ENCODE measurements around the gene LACRT.
"Not testable (repeated sequence)": the region's sequence is repeated elsewhere in the genome, so short reads cannot be mapped to it uniquely, and the experiment has no call there.

Gene LACRT

DNA sequence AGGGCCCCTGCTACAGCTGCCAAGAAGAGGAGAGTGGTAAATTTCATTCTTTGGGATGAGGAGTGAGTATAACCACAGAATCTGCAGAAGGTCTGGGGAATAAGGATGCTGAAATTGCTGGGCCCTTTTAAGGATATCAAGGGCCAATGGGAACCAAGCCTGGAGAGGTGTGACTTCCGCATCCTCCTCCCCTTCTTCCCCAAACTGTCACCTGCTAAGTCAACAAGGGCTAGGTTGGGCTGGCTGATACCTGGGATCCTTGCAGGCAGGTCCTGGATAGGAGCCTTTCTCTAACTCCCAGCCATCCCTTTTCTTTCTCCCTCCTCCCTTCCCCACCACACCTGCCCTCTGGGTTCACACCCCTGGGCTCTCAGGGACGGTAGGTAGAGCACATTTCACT, at the start of gene LACRT:
Gene LACRT (minus strand): TSS at position 101 of the 400 bp plus-strand sequence. CDS start 54 bp downstream, at position 47.
- Histone ChIP-seq H3K27me3 (ENCODE audit: control insufficient read depth in 2 of 2, insufficient read depth in 2 of 2, low read length in 2 of 2) (peaks cover 0 to 3% of the 10 kb centered on the region in 2 donors), H3K4me1 (ENCODE audit: control insufficient read depth in 2 of 2, insufficient read depth in 2 of 2, low read length in 2 of 2) (no peaks in the 10 kb centered on the region), H3K9me3 (ENCODE audit: control insufficient read depth in 2 of 2, low read length in 2 of 2) (no peaks in the 10 kb centered on the region), H3K27ac (ENCODE audit: low read depth in 2 of 2, low read length in 2 of 2) (no peak within 1 kb of the TSS), H3K9ac (ENCODE audit: low read depth in 1 of 2, low read length in 2 of 2) (no peak within 1 kb of the TSS), H3K36me3 (ENCODE audit: control insufficient read depth in 2 of 2, insufficient read depth in 2 of 2, low read length in 2 of 2) (no peaks in the 10 kb centered on the region), H3K4me3 (ENCODE audit: low read length in 2 of 2) (no peak within 1 kb of the TSS)

DNA sequence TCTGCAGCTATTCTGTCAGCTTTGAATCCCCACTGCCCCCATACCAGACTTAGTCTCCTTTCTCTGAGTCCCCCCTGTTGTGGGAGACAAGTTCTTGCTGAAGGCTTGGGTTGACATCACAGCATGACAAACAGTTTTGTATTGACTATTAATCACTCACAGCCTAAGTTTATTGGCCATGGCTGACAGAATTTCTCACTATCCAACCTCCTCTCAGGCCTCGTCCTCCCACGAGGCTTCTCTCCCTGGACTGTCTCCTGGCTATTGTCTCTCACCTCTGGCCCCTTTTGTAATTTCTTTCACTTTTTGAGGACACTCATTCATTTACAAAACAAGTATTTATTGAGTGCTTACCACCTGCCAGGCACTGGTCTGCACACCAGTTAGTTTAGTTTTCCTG, 48.7 kb upstream of the LACRT start:
- H3K36me3 ChIP-seq (ENCODE audit: control insufficient read depth in 2 of 2, insufficient read depth in 2 of 2, low read length in 2 of 2): no peaks in the 10 kb centered on the region
- H3K27ac ChIP-seq (ENCODE audit: low read depth in 2 of 2, low read length in 2 of 2): no peak overlapping the region
- peaks cover 3 to 9% of the 10 kb centered on the region in 2 donors for H3K27me3 ChIP-seq (ENCODE audit: control insufficient read depth in 2 of 2, insufficient read depth in 2 of 2, low read length in 2 of 2)
- H3K9ac ChIP-seq (ENCODE audit: low read depth in 1 of 2, low read length in 2 of 2): no peak overlapping the region
- no peaks in the 10 kb centered on the region for H3K4me1 ChIP-seq (ENCODE audit: control insufficient read depth in 2 of 2, insufficient read depth in 2 of 2, low read length in 2 of 2)
- no peaks in the 10 kb centered on the region for H3K9me3 ChIP-seq (ENCODE audit: control insufficient read depth in 2 of 2, low read length in 2 of 2)
- no peak overlapping the region for H3K4me3 ChIP-seq (ENCODE audit: low read length in 2 of 2)

DNA sequence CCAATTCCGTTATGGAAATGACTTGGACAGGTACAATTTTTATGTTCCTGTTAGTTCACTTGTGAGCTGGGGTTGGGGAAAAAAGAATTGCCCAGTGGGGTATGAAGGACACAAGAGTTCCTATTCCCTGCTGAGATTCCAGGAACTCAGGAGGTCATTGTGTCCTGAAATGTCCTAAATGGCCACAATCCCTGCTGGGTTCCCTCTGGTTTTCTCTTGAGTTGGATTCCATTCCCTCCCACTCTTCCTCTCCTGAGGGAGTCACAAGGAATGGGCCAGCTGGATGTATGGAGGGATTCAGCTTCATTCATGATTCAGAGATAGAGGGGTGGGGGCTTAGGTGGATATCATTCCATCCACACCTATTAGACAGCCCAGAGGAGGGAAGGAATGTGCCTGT, 48.0 kb upstream of the LACRT start:
- H3K4me3 ChIP-seq (ENCODE audit: low read length in 2 of 2): no peak overlapping the region
- H3K9ac ChIP-seq (ENCODE audit: low read depth in 1 of 2, low read length in 2 of 2): no peak overlapping the region
- H3K9me3 ChIP-seq (ENCODE audit: control insufficient read depth in 2 of 2, low read length in 2 of 2): no peaks in the 10 kb centered on the region
- no peaks in the 10 kb centered on the region for H3K4me1 ChIP-seq (ENCODE audit: control insufficient read depth in 2 of 2, insufficient read depth in 2 of 2, low read length in 2 of 2)
- no peak overlapping the region for H3K27ac ChIP-seq (ENCODE audit: low read depth in 2 of 2, low read length in 2 of 2)
- peaks cover 3 to 9% of the 10 kb centered on the region in 2 donors for H3K27me3 ChIP-seq (ENCODE audit: control insufficient read depth in 2 of 2, insufficient read depth in 2 of 2, low read length in 2 of 2)
- H3K36me3 ChIP-seq (ENCODE audit: control insufficient read depth in 2 of 2, insufficient read depth in 2 of 2, low read length in 2 of 2): no peaks in the 10 kb centered on the region

GRCh38 chr12:54680374-54680773, 45.7 kb upstream of the LACRT start:
- no peak overlapping the region for H3K9ac ChIP-seq (ENCODE audit: low read depth in 1 of 2, low read length in 2 of 2)
- no peaks in the 10 kb centered on the region for H3K9me3 ChIP-seq (ENCODE audit: control insufficient read depth in 2 of 2, low read length in 2 of 2)
- H3K27me3 ChIP-seq (ENCODE audit: control insufficient read depth in 2 of 2, insufficient read depth in 2 of 2, low read length in 2 of 2): peaks cover 3 to 6% of the 10 kb centered on the region in 2 donors
- no peaks in the 10 kb centered on the region for H3K4me1 ChIP-seq (ENCODE audit: control insufficient read depth in 2 of 2, insufficient read depth in 2 of 2, low read length in 2 of 2)
- H3K27ac ChIP-seq (ENCODE audit: low read depth in 2 of 2, low read length in 2 of 2): no peak overlapping the region
- no peaks in the 10 kb centered on the region for H3K36me3 ChIP-seq (ENCODE audit: control insufficient read depth in 2 of 2, insufficient read depth in 2 of 2, low read length in 2 of 2)
- no peak overlapping the region for H3K4me3 ChIP-seq (ENCODE audit: low read length in 2 of 2)

DNA sequence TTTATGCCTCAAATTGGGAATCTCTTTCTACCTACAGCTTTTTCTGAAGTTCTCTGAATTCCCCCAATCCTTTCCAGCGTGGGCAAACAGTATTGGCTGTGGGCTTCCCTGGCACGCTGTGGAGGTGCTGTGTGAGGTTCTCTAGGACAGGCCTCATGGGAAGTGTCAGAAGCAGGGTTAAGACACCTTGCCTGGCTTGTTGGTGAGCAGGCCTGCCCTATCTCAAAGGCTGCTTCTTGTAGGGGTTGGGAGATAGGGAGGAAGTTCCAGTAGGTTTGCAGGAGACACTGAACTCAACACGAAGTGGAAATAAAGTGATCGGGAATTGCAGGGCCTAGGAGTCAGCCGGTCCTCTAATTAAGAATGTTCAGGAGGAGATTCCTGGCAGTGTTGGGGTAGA, 43.4 kb upstream of the LACRT start:
- Histone ChIP-seq H3K36me3 (ENCODE audit: control insufficient read depth in 2 of 2, insufficient read depth in 2 of 2, low read length in 2 of 2) (no peaks in the 10 kb centered on the region), H3K27me3 (ENCODE audit: control insufficient read depth in 2 of 2, insufficient read depth in 2 of 2, low read length in 2 of 2) (no peaks in the 10 kb centered on the region), H3K4me1 (ENCODE audit: control insufficient read depth in 2 of 2, insufficient read depth in 2 of 2, low read length in 2 of 2) (no peaks in the 10 kb centered on the region), H3K4me3 (ENCODE audit: low read length in 2 of 2) (no peak overlapping the region), H3K9ac (ENCODE audit: low read depth in 1 of 2, low read length in 2 of 2) (no peak overlapping the region), H3K27ac (ENCODE audit: low read depth in 2 of 2, low read length in 2 of 2) (no peak overlapping the region), H3K9me3 (ENCODE audit: control insufficient read depth in 2 of 2, low read length in 2 of 2) (no peaks in the 10 kb centered on the region)

- Histone ChIP-seq H3K36me3 (ENCODE audit: control insufficient read depth in 2 of 2, insufficient read depth in 2 of 2, low read length in 2 of 2) (no peaks in the 10 kb centered on the region), H3K4me3 (ENCODE audit: low read length in 2 of 2) (no peak overlapping the region), H3K4me1 (ENCODE audit: control insufficient read depth in 2 of 2, insufficient read depth in 2 of 2, low read length in 2 of 2) (no peaks in the 10 kb centered on the region), H3K27ac (ENCODE audit: low read depth in 2 of 2, low read length in 2 of 2) (no peak overlapping the region), H3K9me3 (ENCODE audit: control insufficient read depth in 2 of 2, low read length in 2 of 2) (no peaks in the 10 kb centered on the region), H3K9ac (ENCODE audit: low read depth in 1 of 2, low read length in 2 of 2) (no peak overlapping the region), H3K27me3 (ENCODE audit: control insufficient read depth in 2 of 2, insufficient read depth in 2 of 2, low read length in 2 of 2) (no peaks in the 10 kb centered on the region)
These were observed 33.2 kb upstream of the LACRT start for GRCh38 chr12:54667945-54668344.

DNA sequence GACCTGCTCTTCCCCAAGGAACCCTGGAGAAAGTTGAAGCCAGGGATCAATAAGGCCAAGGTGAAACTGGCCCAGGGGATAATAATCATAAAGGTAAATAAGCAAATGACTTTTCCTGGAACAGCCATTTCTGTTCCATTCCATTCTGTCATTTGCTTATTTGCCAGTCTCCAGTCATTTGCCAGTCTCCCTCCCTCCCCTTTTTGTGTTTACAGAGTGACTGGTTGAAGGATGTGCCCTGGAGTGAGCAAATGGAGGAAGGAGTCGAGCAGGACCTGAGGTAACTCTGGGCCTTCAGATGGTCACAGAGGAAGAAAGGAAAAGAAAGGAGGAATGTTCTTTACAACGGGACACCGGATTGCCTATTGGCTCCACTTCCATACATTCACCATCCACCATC, 31.3 kb upstream of the LACRT start:
- Histone ChIP-seq H3K27me3 (ENCODE audit: control insufficient read depth in 2 of 2, insufficient read depth in 2 of 2, low read length in 2 of 2) (no peaks in the 10 kb centered on the region), H3K9ac (ENCODE audit: low read depth in 1 of 2, low read length in 2 of 2) (no peak overlapping the region), H3K4me3 (ENCODE audit: low read length in 2 of 2) (no peak overlapping the region), H3K9me3 (ENCODE audit: control insufficient read depth in 2 of 2, low read length in 2 of 2) (no peaks in the 10 kb centered on the region), H3K36me3 (ENCODE audit: control insufficient read depth in 2 of 2, insufficient read depth in 2 of 2, low read length in 2 of 2) (no peaks in the 10 kb centered on the region), H3K4me1 (ENCODE audit: control insufficient read depth in 2 of 2, insufficient read depth in 2 of 2, low read length in 2 of 2) (no peaks in the 10 kb centered on the region), H3K27ac (ENCODE audit: low read depth in 2 of 2, low read length in 2 of 2) (no peak overlapping the region)

DNA sequence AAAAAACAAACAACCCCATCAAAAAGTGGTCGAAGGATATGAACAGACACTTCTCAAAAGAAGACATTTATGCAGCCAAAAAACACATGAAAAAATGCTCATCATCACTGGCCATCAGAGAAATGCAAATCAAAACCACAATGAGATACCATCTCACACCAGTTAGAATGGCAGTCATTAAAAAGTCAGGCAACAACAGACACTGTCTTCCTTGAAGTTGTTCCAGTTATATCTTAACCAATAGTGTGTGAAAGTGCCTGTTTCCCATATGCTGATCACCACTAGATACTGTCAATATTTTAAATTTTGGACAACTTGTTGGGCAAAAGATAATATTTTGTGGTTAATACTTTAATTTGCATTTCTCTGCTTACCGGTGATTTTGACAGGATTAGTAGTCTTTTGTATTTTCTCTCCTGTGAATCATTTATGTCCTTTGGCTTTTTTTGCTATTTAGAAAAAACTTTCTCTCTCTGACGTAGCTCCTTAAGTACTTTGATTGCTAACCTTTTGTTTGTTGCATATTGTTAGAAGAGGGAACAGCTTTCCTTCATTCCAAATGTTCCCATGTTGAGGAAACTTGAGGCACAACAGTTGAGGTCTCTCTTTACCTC, 30.4 kb upstream of the LACRT start:
- H3K4me3 ChIP-seq (ENCODE audit: low read length in 2 of 2); H3K27ac ChIP-seq (ENCODE audit: low read depth in 2 of 2, low read length in 2 of 2); H3K36me3 ChIP-seq (ENCODE audit: control insufficient read depth in 2 of 2, insufficient read depth in 2 of 2, low read length in 2 of 2): not testable (repeated sequence)

DNA sequence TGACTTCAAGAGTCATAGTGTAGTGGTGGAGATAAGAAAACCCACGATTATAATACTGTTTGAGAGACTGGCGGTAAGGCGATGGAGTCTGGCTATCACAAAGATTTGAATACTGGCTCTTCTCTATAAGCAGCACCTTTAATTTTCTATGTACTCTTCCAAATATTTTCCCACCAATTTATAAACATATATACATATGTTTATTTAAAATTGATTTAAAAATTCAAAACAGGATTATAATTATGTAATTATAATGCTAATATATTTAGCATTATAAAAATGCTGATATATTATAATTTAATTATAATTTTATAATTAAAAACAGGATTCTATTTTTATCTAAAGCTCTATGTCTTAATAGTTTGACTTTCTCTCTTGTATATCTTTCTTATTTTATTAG, 28.9 kb upstream of the LACRT start:
- H3K4me3 ChIP-seq (ENCODE audit: low read length in 2 of 2): no peak overlapping the region
- H3K27ac ChIP-seq (ENCODE audit: low read depth in 2 of 2, low read length in 2 of 2): no peak overlapping the region
- no peaks in the 10 kb centered on the region for H3K36me3 ChIP-seq (ENCODE audit: control insufficient read depth in 2 of 2, insufficient read depth in 2 of 2, low read length in 2 of 2)
- no peaks in the 10 kb centered on the region for H3K4me1 ChIP-seq (ENCODE audit: control insufficient read depth in 2 of 2, insufficient read depth in 2 of 2, low read length in 2 of 2)
- H3K9ac ChIP-seq (ENCODE audit: low read depth in 1 of 2, low read length in 2 of 2): no peak overlapping the region
- no peaks in the 10 kb centered on the region for H3K9me3 ChIP-seq (ENCODE audit: control insufficient read depth in 2 of 2, low read length in 2 of 2)
- H3K27me3 ChIP-seq (ENCODE audit: control insufficient read depth in 2 of 2, insufficient read depth in 2 of 2, low read length in 2 of 2): no peaks in the 10 kb centered on the region

More for the DNA sequence above, 30.4 kb upstream of the LACRT start:
- not testable (repeated sequence) for H3K9ac ChIP-seq (ENCODE audit: low read depth in 1 of 2, low read length in 2 of 2); H3K4me1 ChIP-seq (ENCODE audit: control insufficient read depth in 2 of 2, insufficient read depth in 2 of 2, low read length in 2 of 2); H3K9me3 ChIP-seq (ENCODE audit: control insufficient read depth in 2 of 2, low read length in 2 of 2); H3K27me3 ChIP-seq (ENCODE audit: control insufficient read depth in 2 of 2, insufficient read depth in 2 of 2, low read length in 2 of 2)

DNA sequence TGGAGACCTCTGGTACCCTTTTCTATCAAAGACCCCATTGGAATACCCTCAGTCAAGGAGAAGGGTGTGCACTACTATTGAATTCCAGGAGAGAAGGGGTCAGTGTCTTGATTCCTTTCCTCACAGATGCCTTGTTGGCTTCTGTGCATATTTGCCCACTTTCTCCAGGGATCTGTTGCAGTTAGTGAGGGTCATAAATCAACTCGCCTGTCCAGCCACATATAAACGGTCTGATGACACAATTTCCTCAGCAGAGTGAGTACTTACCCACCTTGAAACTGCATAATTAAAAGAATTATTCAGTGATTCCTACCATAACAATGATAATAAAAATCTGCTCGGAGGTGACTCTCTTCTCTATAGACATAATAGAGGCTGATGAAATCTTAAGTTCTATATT, 27.3 kb upstream of the LACRT start:
- H3K4me3 ChIP-seq (ENCODE audit: low read length in 2 of 2): no peak overlapping the region
- H3K36me3 ChIP-seq (ENCODE audit: control insufficient read depth in 2 of 2, insufficient read depth in 2 of 2, low read length in 2 of 2): no peaks in the 10 kb centered on the region
- H3K9ac ChIP-seq (ENCODE audit: low read depth in 1 of 2, low read length in 2 of 2): no peak overlapping the region
- no peaks in the 10 kb centered on the region for H3K27me3 ChIP-seq (ENCODE audit: control insufficient read depth in 2 of 2, insufficient read depth in 2 of 2, low read length in 2 of 2)
- H3K27ac ChIP-seq (ENCODE audit: low read depth in 2 of 2, low read length in 2 of 2): no peak overlapping the region
- H3K9me3 ChIP-seq (ENCODE audit: control insufficient read depth in 2 of 2, low read length in 2 of 2): no peaks in the 10 kb centered on the region
- no peaks in the 10 kb centered on the region for H3K4me1 ChIP-seq (ENCODE audit: control insufficient read depth in 2 of 2, insufficient read depth in 2 of 2, low read length in 2 of 2)

- no peak overlapping the region for H3K27ac ChIP-seq (ENCODE audit: low read depth in 2 of 2, low read length in 2 of 2)
- no peak overlapping the region for H3K9ac ChIP-seq (ENCODE audit: low read depth in 1 of 2, low read length in 2 of 2)
- no peak overlapping the region for H3K4me3 ChIP-seq (ENCODE audit: low read length in 2 of 2)
- no peaks in the 10 kb centered on the region for H3K4me1 ChIP-seq (ENCODE audit: control insufficient read depth in 2 of 2, insufficient read depth in 2 of 2, low read length in 2 of 2)
- H3K36me3 ChIP-seq (ENCODE audit: control insufficient read depth in 2 of 2, insufficient read depth in 2 of 2, low read length in 2 of 2): no peaks in the 10 kb centered on the region
- no peaks in the 10 kb centered on the region for H3K27me3 ChIP-seq (ENCODE audit: control insufficient read depth in 2 of 2, insufficient read depth in 2 of 2, low read length in 2 of 2)
- H3K9me3 ChIP-seq (ENCODE audit: control insufficient read depth in 2 of 2, low read length in 2 of 2): no peaks in the 10 kb centered on the region
These were observed 26.4 kb upstream of the LACRT start for GRCh38 chr12:54661048-54661447.

All from mucosa of rectum (tissue), 2 donors.